Activated CD4-positive, CD25-positive, alpha-beta regulatory T cell treated with anti-CD3 and anti-CD28 coated beads, Interleukin-2, amount 50 U/mL, for 72 hours (primary cell): Measurements from ENCODE around the gene B2M.
"Not testable (repeated sequence)": the region's sequence is repeated elsewhere in the genome, so short reads cannot be mapped to it uniquely, and the experiment has no call there.

Source experiments
- DNase-seq: peaks from one replicate; pipeline ENCODE4 v3.0.0; 2021

Gene B2M

DNA sequence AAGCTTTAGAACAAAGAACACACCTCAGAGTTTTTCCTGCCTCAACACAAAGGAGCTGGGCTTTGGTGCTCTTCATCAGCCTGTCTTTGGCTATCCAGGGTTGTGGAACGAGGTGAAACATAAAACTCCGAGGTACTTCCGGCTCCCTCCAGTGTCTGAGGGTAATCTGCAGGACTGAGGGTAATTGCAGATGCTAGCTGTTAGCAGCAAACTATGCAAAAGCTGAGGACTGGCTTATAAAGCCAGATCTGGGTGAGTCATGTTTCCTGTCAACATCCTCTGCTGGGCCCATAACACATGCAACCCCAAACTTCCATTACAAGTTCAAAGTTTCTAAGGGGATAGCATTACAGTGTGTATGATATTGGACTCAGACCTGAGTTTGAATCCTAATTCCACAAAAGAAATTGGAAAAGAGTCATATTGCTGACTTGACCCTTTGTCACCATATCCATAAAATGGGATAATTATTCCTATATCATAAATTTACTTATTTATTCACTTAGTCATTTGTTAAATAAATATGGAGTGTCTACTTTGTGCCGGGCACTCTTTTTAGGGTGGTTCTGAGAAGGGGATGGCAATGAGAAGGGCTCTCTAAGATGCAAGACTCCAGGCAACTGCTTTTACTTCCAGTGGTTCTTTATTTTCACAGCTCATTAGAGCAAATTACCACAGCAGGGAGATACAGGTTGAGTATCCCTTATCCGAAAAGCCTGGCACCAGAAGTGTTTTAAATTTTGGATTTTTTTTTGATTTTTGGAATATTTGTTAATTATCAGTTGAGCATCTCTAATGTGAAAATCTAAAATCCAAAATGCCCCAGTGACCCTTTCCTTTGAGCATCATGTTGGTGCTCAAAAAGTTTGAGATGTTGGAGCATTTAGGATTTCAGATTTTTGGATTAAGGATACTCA is 15.5 kb downstream of the B2M start:
- peak; percentile 58 for DNase-seq

- DNase-seq = no peak
Measured at GRCh38 chr15:44727485-44728231, 16.3 kb downstream of the B2M start.

GRCh38 chr15:44728232-44728575 is 16.9 kb downstream of the B2M start:
- not testable (repeated sequence) for DNase-seq

DNA sequence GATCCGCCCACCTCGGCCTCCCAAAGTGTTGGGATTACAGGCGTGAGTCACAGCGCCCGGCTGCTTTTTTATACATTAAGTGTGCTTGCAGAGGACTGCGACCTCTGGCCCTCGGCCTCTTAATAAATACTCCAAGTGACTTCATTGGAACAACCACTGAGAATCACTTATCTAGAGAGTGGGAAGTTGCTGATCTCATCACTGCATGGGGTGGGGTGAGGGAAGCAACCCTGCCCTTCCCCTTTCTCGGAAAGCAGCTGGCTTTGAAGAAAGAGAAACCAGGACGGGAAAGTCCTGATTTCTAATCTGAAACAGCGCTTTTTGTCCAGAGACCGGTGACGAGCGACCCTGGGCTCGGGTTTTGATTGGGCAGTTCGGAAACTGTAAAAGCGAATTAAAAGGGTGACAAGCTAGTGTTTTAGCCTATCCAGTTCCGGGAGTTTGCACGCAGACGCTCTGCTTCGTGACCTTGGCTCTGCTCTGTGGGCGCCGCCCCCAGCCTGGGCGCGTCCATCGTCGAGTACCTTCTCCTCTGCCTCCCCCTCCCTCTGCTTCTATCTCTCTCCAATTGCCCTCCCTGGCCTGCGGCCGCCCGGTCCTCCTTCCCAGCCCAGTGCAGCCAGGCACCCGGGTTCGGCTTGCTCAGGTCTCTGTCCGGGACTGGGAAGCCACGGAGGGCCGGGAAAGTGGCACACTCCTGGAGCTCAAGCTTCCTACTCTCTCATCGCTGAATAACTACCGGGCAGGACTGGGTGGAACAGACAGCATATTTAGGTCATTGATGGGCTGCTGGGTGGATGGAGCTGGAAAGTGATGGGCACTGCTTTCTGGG is 17.5 kb downstream of the B2M start:
- DNase-seq = peak; percentile 87

DNA sequence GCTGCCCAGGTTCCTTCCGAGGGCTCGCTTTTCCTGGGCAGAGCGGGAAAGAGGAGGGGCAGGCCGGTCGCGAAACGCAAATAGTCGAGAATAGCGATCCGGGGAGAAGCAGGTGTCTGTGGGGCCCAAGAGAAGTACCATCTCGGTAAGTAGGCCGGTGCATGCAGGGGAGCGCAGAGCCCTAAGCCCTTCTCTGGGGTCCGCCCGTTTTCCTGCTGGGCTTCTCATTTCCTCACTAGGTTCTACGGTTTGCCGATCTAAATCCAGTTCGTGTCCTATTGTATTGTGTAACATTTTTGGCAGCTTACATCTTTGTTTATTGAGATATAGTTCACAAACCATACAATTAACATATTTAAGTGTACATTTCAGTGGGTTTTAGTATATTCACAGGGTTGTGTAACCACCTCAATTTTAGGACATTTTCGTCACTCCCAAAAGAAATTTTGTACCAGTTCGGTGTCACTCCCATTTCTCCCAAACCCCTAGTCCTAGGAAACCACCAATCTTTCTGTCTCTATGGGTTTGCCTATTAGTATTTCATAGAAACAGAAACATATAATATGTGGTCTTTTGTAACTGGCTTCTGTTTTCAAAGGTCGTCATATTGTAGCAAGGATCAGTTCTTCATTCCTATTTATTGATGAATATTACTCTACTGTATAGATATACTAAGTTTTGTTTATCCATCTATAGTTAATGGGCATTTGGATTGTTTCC is 18.3 kb downstream of the B2M start:
- no peak for DNase-seq

DNA sequence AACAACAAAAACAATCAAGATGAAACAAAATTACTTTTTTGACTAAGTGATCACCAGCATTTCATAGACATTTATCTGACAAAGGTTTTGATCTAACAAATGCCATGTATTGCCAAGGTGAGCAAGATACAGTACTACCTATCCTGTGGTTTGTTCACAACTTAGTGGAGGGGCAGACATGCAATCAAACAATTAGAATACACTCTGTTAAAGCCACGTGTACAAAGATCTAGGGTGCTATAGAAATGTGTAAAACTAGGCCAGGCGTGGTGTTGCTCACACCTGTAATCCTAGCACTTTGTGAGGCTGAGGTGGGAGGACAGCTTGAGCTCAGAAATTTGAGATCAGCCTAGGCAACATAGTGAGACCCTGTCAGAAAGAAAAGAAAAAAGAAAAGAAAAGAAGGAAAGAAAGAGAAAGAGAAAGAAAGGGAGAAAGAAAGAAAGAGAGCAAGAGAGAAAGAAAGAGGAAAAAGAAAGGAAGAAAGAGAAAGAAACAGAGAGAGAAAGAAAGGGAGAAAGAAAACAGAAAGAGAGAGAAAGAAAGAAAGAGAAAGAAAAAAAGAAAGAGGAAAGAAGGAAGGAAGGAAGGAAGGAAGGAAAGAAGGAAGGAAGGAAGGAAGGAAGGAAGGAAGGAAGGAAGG is 23.6 kb downstream of the B2M start:
- DNase-seq = no peak

GRCh38 chr15:44735482-44736180 is 24.3 kb downstream of the B2M start:
- DNase-seq = peak; percentile 40

- no peak for DNase-seq
Measured at GRCh38 chr15:44736181-44736765, 25.0 kb downstream of the B2M start, which contains the start of gene TRIM69. TRIM69 (plus strand) TSS chr15:44736528; CDS start chr15:44736705, 177 bp downstream.

DNA sequence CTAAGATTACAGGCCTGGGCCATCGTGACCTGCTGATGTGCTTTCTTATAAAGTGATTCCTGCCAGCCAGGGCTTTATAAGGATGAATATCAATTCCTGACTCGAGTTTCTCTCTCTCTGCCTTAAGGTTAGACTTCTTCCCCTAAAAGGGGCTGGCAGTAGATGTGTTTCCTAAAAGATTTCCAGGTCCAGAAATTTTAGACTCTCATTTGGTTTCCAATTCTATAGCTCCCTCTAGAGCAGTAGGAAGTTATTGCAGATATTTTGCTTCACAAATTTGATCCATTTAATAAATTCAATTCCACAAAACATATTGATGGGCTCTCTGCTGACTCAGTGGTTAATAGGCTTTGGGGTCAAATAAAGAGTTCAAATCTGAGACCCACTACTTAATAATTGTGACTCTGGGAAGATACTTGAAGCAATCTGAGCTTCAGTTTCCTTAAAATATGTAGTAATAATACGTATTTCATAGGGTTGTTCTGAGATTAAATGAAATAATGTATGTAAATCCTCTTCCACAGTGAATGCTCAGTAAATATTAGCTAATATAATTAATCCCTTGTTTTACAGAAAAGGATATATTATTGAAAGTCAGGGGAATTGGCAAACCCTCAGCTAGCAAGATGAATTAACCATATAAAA is 27.1 kb downstream of the B2M start:
- no peak for DNase-seq

- not testable (repeated sequence) for DNase-seq
Measured at GRCh38 chr15:44739222-44739847, 28.0 kb downstream of the B2M start.

- not testable (repeated sequence) for DNase-seq
Measured at GRCh38 chr15:44743454-44743853, 32.1 kb downstream of the B2M start.

GRCh38 chr15:44753345-44753744 is 42.0 kb downstream of the B2M start:
- no peak for DNase-seq

GRCh38 chr15:44763187-44763586 is 51.9 kb downstream of the B2M start:
- no peak for DNase-seq

DNA sequence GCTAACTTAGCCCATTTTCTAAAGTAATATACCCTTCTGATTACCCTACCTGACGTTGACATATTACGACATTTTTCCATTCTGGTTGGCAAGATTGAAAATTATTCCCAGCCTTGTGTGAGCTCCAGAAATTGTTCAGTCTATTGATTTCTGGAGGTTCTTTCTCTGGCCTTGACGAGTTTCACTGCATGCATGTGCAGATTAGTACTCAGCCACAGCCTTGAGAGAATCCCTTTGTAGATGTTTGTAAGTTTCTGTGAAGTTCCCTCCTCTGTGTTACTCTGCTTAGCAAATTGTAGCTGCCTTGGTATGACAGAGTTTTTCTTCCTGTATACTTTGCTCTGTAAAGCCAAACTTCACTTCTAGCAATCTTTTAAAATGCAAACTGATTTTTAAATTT is 52.5 kb downstream of the B2M start:
- no peak for DNase-seq

- no peak for DNase-seq
Measured at GRCh38 chr15:44765036-44765435, 53.7 kb downstream of the B2M start.
